Endothelial cell of umbilical vein (primary cell): ENCODE measurements around the gene LGALSL. TPM values are rescaled to one million over a fixed set of nuclear protein-coding genes. Genes with fewer than 3 reads are reported as not detected.

ENCODE experiments used
- BruUV-seq: library from RNA; stranded (reverse); fragments of 400-500 nt; replicated peaks from 2 replicates; lab custom pipeline; 2021; lab: Mats Ljungman, UMichigan
- CTCF ChIA-PET: fragments of 300-600, 350-600 bp; sonication (Branson Sonifier 250); formaldehyde crosslinking; loops from one replicate; lab custom pipeline; 2021; ENCODE audit warnings: antibody characterized with exemption, inconsistent platforms; lab: Charles Lee
- POLR2A ChIA-PET: fragments of 300-600, 350-600 bp; sonication (Branson Sonifier 250); formaldehyde crosslinking; loops from one replicate; lab custom pipeline; 2021; ENCODE audit warnings: antibody characterized with exemption, inconsistent platforms; lab: Charles Lee
- DNase-seq: peaks from one replicate; pipeline ENCODE4 v3.0.0-alpha.2; 2011; ENCODE audit warnings: low read depth, low spot score
- FAIRE-seq: peaks from 2 replicates; lab custom pipeline; 2011; peaks lifted over from hg19 to GRCh38; lab: Jason Lieb, UNC
- H2AFZ ChIP-seq: 2 replicates; pipeline ENCODE4 v1.6.0; 2012; ENCODE audit warnings: low read depth, low read length, control low read depth, inconsistent platforms
- H3K27ac ChIP-seq: 2 replicates; pipeline ENCODE4 v1.5.1; 2011; ENCODE audit warnings: low read depth, mild to moderate bottlenecking, control low read depth, low read length, moderate library complexity; ENCODE audit not compliant: insufficient read depth
- H3K27me3 ChIP-seq, 2 experiments: 2 replicates each; pipeline versions ENCODE4 v1.6.0 to v1.6.1; 2011; ENCODE audit warnings: low read length in 2 of 2, mixed read lengths in 1 of 2; ENCODE audit not compliant: control insufficient read depth in 2 of 2, insufficient read depth in 2 of 2
- H3K36me3 ChIP-seq, 2 experiments: 2 replicates in 1 of 2; 3 replicates in 1 of 2; pipeline ENCODE4 v1.5.1; 2011; ENCODE audit warnings: low read length in 2 of 2, mild to moderate bottlenecking in 1 of 2, moderate library complexity in 1 of 2; ENCODE audit not compliant: control insufficient read depth in 2 of 2, insufficient read depth in 2 of 2; ENCODE audit errors: extremely low read depth in 1 of 2
- H3K4me1 ChIP-seq: 3 replicates; pipeline ENCODE4 v1.5.1; 2011; ENCODE audit warnings: mild to moderate bottlenecking, low read length; ENCODE audit not compliant: control insufficient read depth, insufficient read depth; ENCODE audit errors: extremely low read depth
- H3K4me2 ChIP-seq: 2 replicates; pipeline ENCODE4 v1.6.1; 2011; ENCODE audit warnings: low read length, control low read depth, mixed read lengths; ENCODE audit not compliant: insufficient read depth
- H3K4me3 ChIP-seq, 3 experiments: fragments of 200-600 bp in 1 of 3; sonication (generic), shearing (Covaris generic) in 1 of 3; replicated peaks in 1 of 3; 2 replicates each; pipeline ENCODE4 v1.5.1; 2011 to 2016; ENCODE audit warnings: control low read depth in 3 of 3, low read length in 3 of 3, mild to moderate bottlenecking in 2 of 3, inconsistent platforms in 1 of 3, low read depth in 1 of 3, moderate library complexity in 1 of 3; ENCODE audit not compliant: insufficient read depth in 1 of 3
- H3K79me2 ChIP-seq: 2 replicates; pipeline ENCODE4 v1.6.0; 2012; ENCODE audit warnings: low read length, inconsistent platforms; ENCODE audit not compliant: control insufficient read depth, insufficient read depth
- H3K9ac ChIP-seq: replicated peaks from 2 replicates; pipeline ENCODE3; 2011; ENCODE audit warnings: low read length, control low read depth; ENCODE audit not compliant: insufficient read depth; ENCODE audit errors: extremely low read depth
- H3K9me1 ChIP-seq: replicated peaks from 3 replicates; pipeline ENCODE4 v1.6.0; 2011; ENCODE audit warnings: mild to moderate bottlenecking, low read length; ENCODE audit not compliant: control insufficient read depth, insufficient read depth; ENCODE audit errors: extremely low read depth
- H3K9me3 ChIP-seq: replicated peaks from 2 replicates; pipeline ENCODE4 v1.5.1; 2012; ENCODE audit warnings: low read length, inconsistent platforms; ENCODE audit not compliant: control insufficient read depth, insufficient read depth
- H4K20me1 ChIP-seq: replicated peaks from 2 replicates; pipeline ENCODE3; 2011; ENCODE audit warnings: mild to moderate bottlenecking, low read length; ENCODE audit not compliant: control insufficient read depth, insufficient read depth; ENCODE audit errors: extremely low read depth
- CTCF ChIP-seq, 2 donors: IDR thresholded peaks; 1 replicate in 1 of 2; 2 replicates in 1 of 2; pipeline ENCODE4 v1.5.1; 2011; ENCODE audit warnings: low read length in 2 of 2, mild to moderate bottlenecking in 2 of 2, moderate library complexity in 2 of 2, control low read depth in 1 of 2, inconsistent platforms in 1 of 2, low read depth in 1 of 2; ENCODE audit not compliant: insufficient read depth in 1 of 2; ENCODE audit errors: extremely low read depth in 1 of 2
- JUN ChIP-seq: IDR thresholded peaks from 2 replicates; pipeline ENCODE4 v1.6.1; 2011; ENCODE audit warnings: borderline replicate concordance, low read depth; ENCODE audit not compliant: insufficient read length, insufficient read depth
- POLR2A ChIP-seq: IDR thresholded peaks from 2 replicates; pipeline ENCODE4 v1.6.1; 2012; ENCODE audit warnings: low read depth, mild to moderate bottlenecking, control low read depth, low read length
- POLR2AphosphoS5 ChIP-seq: IDR thresholded peaks from 2 replicates; pipeline ENCODE4 v1.6.1; 2012; ENCODE audit warnings: low read depth, mild to moderate bottlenecking, control low read depth, low read length, moderate library complexity; ENCODE audit not compliant: insufficient read depth
- dilution Hi-C: fragments of 300-500 bp; cut with MboI; formaldehyde crosslinking; loops from one replicate; pipeline ENCODE4 v1.15.0; 2019; ENCODE audit warnings: low sequenced_read_pairs; ENCODE audit not compliant: extremely low pct_ligation_motif_present
- intact Hi-C: fragments of 100-400 bp; cut with micrococcal nuclease; formaldehyde crosslinking; loops from one replicate; pipeline ENCODE4 v1.10.0; 2022
- polyA plus RNA-seq, 4 experiments: library from polyadenylated mRNA; depleted of rRNA in 3 of 4; stranded (reverse) in 3 of 4; unstranded in 1 of 4; fragments of >200 nt; gene quantifications; 2 replicates each; pipeline versions ENCODE4 v1.2.1 to v1.2.3, GENCODE V29; 2011 to 2012; ENCODE audit warnings: missing spikeins in 1 of 4
- total RNA-seq: library from RNA; stranded (reverse); gene quantifications from 2 replicates; pipeline ENCODE4 v1.2.3, GENCODE V29; 2021

LGALSL gene
- total and polyA plus RNA-seq, 2 donors (not counting 3 experiments of a cell fraction or from before 2014, with no cell fraction given), result 2.3 to 2.6 TPM

GRCh38 chr2:64471600-64471999 is 17.6 kb downstream of the LGALSL start:
- BruUV-seq, result no TSS peak
- no peak for FAIRE-seq
- H3K27me3 ChIP-seq, result peaks cover 0 to 11% of the 10 kb centered on the region in 2 experiments

GRCh38 chr2:64472881-64473280 is 18.9 kb downstream of the LGALSL start:
- Histone ChIP-seq H3K27me3 (peaks cover 0 to 8% of the 10 kb centered on the region in 2 experiments), H3K79me2 (no peaks in the 10 kb centered on the region), H3K9me1 (no peaks in the 10 kb centered on the region), H3K4me1 (no peaks in the 10 kb centered on the region), H3K9me3 (no peaks in the 10 kb centered on the region), H3K36me3 (no peaks in the 10 kb centered on the region), H3K4me2 (no peak overlapping the region), H3K27ac (no peak overlapping the region), H4K20me1 (no peaks in the 10 kb centered on the region), H2AFZ (no peak overlapping the region), H3K4me3 (no peak overlapping the region), H3K9ac (no peak overlapping the region)
- no TSS peak for BruUV-seq
- intact Hi-C loops (no loop called here), dilution Hi-C loops (no loop called here)
- TF ChIP-seq JUN (no peak), POLR2A (no peak), CTCF (IDR thresholded peaks at IDR 0.05; ENCODE audit: extremely low read depth in 1 of 2, insufficient read depth in 1 of 2, low read depth in 1 of 2, low read length in 2 of 2) (no peak), POLR2AphosphoS5 (no peak)
- CTCF ChIA-PET, result interaction anchor here (1.0 to 2.1 kb wide), 2 partner anchors 10 to 142 kb away, joined by 3 to 6 read pairs; no protein-coding TSS in a partner anchor
- DNase-seq (no peak), FAIRE-seq (no peak)
- POLR2A ChIA-PET, result no interaction called here

More at GRCh38 chr2:64471600-64471999, 17.6 kb downstream of the LGALSL start:
- no peak overlapping the region for H3K4me2 ChIP-seq
- H3K4me1 ChIP-seq, result no peaks in the 10 kb centered on the region
- H3K9me1 ChIP-seq, result no peaks in the 10 kb centered on the region
- POLR2A ChIA-PET, result no interaction called here
- no peak overlapping the region for H3K9ac ChIP-seq
- H4K20me1 ChIP-seq, result no peaks in the 10 kb centered on the region
- H3K36me3 ChIP-seq, result no peaks in the 10 kb centered on the region
- H2AFZ ChIP-seq, result no peak overlapping the region
- no peak for DNase-seq
- intact Hi-C loops, result no loop called here
- no peak overlapping the region for H3K4me3 ChIP-seq
- no peak for TF ChIP-seq CTCF (IDR thresholded peaks at IDR 0.05; ENCODE audit: extremely low read depth in 1 of 2, insufficient read depth in 1 of 2, low read depth in 1 of 2, low read length in 2 of 2)
- H3K27ac ChIP-seq, result no peak overlapping the region
- no peaks in the 10 kb centered on the region for H3K9me3 ChIP-seq
- dilution Hi-C loops, result no loop called here
- no peaks in the 10 kb centered on the region for H3K79me2 ChIP-seq
- CTCF ChIA-PET, result interaction anchor here (1.1 to 7.3 kb wide), 3 partner anchors 16 to 141 kb away, joined by 3 to 34 read pairs (median 14); no protein-coding TSS in a partner anchor
